Motor neuron (in vitro differentiated cells): ENCODE measurements around the gene ARID1B. TPM values are rescaled to one million over a fixed set of nuclear protein-coding genes. Genes with fewer than 3 reads are reported as not detected.

ENCODE experiments used
- ATAC-seq, 8 experiments: fragments of 200-7000 bp; cut with Tn5 transposase; replicated peaks in 6 of 8; 2 replicates each; pipeline ENCODE4 v1.8.0; 2021; ENCODE audit warnings: mild to moderate bottlenecking in 8 of 8, moderate library complexity in 8 of 8
- H3K27ac ChIP-seq, 2 donors: fragments of 250-450 bp; sonication (Bioruptor Pico); 2 replicates each; pipeline ENCODE4 v1.9.0; 2021; ENCODE audit warnings: antibody characterized with exemption in 2 of 2, mild to moderate bottlenecking in 2 of 2, moderate library complexity in 1 of 2
- H3K4me1 ChIP-seq, 2 donors: fragments of 250-450 bp; sonication (Bioruptor Pico); replicated peaks in 1 of 2; 2 replicates each; pipeline ENCODE4 v1.6.1; 2021; ENCODE audit warnings: antibody characterized with exemption in 2 of 2, mild to moderate bottlenecking in 2 of 2, moderate library complexity in 1 of 2
- H3K4me3 ChIP-seq, 5 donors: fragments of 250-450 bp; sonication (Bioruptor Pico); 2 replicates each; pipeline ENCODE4 v1.9.0; 2021; ENCODE audit warnings: antibody characterized with exemption in 5 of 5, mild to moderate bottlenecking in 5 of 5, moderate library complexity in 4 of 5
- WGBS, 10 experiments: fragments of 450-650 bp; shearing (Covaris generic); methylation state at CpG; one replicate each; pipeline ENCODE4 v1.0.0; 2022; 5-methylcytosine and 5-hydroxymethylcytosine counted together
- in situ Hi-C, 9 experiments: fragments of 400-800 bp; cut with MboI; loops; one replicate each; pipeline ENCODE4 v1.15.0; 2021; ENCODE audit warnings: low sequenced_read_pairs in 9 of 9, low pct_unique_long_range_greater_than_20kb in 2 of 9; ENCODE audit not compliant: unreplicated experiment in 9 of 9
- total RNA-seq, 8 experiments: library from RNA; unstranded; fragments of 300-600 nt; gene quantifications; 2 replicates each; pipeline versions ENCODE4 v1.2.3 to v1.2.4, GENCODE V29; 2022

Gene ARID1B
- total RNA-seq, 8 experiments from 2014 or later: 35.8 to 165 (median 54.9) TPM

- in situ Hi-C loops: no loop called here
- peaks cover 29% of the 10 kb centered on the region in 2 donors for H3K4me1 ChIP-seq
- H3K4me3 ChIP-seq: no peak overlapping the region
- no peak for ATAC-seq
- 70 to 100% (median 93%) methylated on average over 1 to 5 of the region's 5 CpGs for WGBS, 10 experiments
- H3K27ac ChIP-seq: no peak overlapping the region
These were observed 288.2 kb downstream of the ARID1B start for GRCh38 chr6:157065366-157065765.

GRCh38 chr6:157066781-157067491 lies 289.8 kb downstream of the ARID1B start:
- WGBS, 10 experiments: 51 to 100% (median 88%) methylated on average over 1 to 6 of the region's 6 CpGs; no CpG with 5 or more reads in 1 of the 10 experiments
- H3K4me1 ChIP-seq: peaks cover 31 to 45% of the 10 kb centered on the region in 2 donors
- in situ Hi-C loops: no loop called here
- no peak for ATAC-seq
- H3K4me3 ChIP-seq: no peak overlapping the region
- H3K27ac ChIP-seq: no peak overlapping the region

- in situ Hi-C loops: no loop called here
- Histone ChIP-seq H3K4me1 (peaks cover 31 to 48% of the 10 kb centered on the region in 2 donors), H3K4me3 (no peak overlapping the region), H3K27ac (no peak overlapping the region)
- WGBS, 10 experiments: 74 to 98% (median 94%) methylated on average over 2 to 8 of the region's 8 CpGs
- no peak for ATAC-seq
These were observed 290.3 kb downstream of the ARID1B start for GRCh38 chr6:157067507-157067906.

GRCh38 chr6:157068691-157069324 lies 291.6 kb downstream of the ARID1B start:
- WGBS, 10 experiments: 50 to 91% (median 81%) methylated on average over 4 to 7 of the region's 7 CpGs
- peak in 6 of 8 experiments; percentile 17 to 75 (median 45) for ATAC-seq
- H3K4me3 ChIP-seq: no peak overlapping the region
- no peak overlapping the region for H3K27ac ChIP-seq
- in situ Hi-C loops: no loop called here
- H3K4me1 ChIP-seq: peaks cover 31 to 48% of the 10 kb centered on the region in 2 donors

- Histone ChIP-seq H3K27ac (no peak overlapping the region), H3K4me3 (no peak overlapping the region), H3K4me1 (peaks cover 31 to 48% of the 10 kb centered on the region in 2 donors)
- in situ Hi-C loops: no loop called here
- peak in 3 of 8 experiments; percentile 18 to 39 (median 25) for ATAC-seq
- 92 to 100% (median 94%) methylated on average over 1 to 5 of the region's 5 CpGs; no CpG with 5 or more reads in 3 of the 10 experiments for WGBS, 10 experiments
These were observed 292.4 kb downstream of the ARID1B start for GRCh38 chr6:157069585-157069984.

GRCh38 chr6:157070403-157071107 lies 293.4 kb downstream of the ARID1B start:
- in situ Hi-C loops: no loop called here
- H3K27ac ChIP-seq: no peak overlapping the region
- H3K4me3 ChIP-seq: no peak overlapping the region
- 7 to 82% (median 35%) methylated on average over 2 to 8 of the region's 8 CpGs for WGBS, 10 experiments
- ATAC-seq: peak in 5 of 8 experiments; percentile 78 to 85 (median 83)
- H3K4me1 ChIP-seq: peaks cover 31 to 45% of the 10 kb centered on the region in 2 donors

- Histone ChIP-seq H3K4me1 (peaks cover 31 to 44% of the 10 kb centered on the region in 2 donors), H3K27ac (no peak overlapping the region), H3K4me3 (no peak overlapping the region)
- ATAC-seq: no peak
- 80 to 100% (median 90%) methylated on average over 1 to 2 of the region's 2 CpGs; no CpG with 5 or more reads in 1 of the 10 experiments for WGBS, 10 experiments
- in situ Hi-C loops: no loop called here
These were observed 294.9 kb downstream of the ARID1B start for GRCh38 chr6:157072128-157072527.

GRCh38 chr6:157073596-157073995 lies 296.4 kb downstream of the ARID1B start:
- in situ Hi-C loops: no loop called here
- Histone ChIP-seq H3K4me1 (peaks cover 19 to 36% of the 10 kb centered on the region in 2 donors), H3K27ac (no peak overlapping the region), H3K4me3 (no peak overlapping the region)
- WGBS, 10 experiments: 82 to 100% (median 95%) methylated on average over 1 to 3 of the region's 4 CpGs; no CpG with 5 or more reads in 3 of the 10 experiments
- no peak for ATAC-seq

- WGBS, 10 experiments: 13 to 100% (median 100%) methylated on average over 1 of the region's 1 CpG; no CpG with 5 or more reads in 1 of the 10 experiments
- Histone ChIP-seq H3K4me3 (no peak overlapping the region), H3K4me1 (peaks cover 6 to 24% of the 10 kb centered on the region in 2 donors), H3K27ac (no peak overlapping the region)
- in situ Hi-C loops: no loop called here
- no peak for ATAC-seq
These were observed 297.8 kb downstream of the ARID1B start for GRCh38 chr6:157074969-157075368.

GRCh38 chr6:157075549-157076450 lies 298.6 kb downstream of the ARID1B start:
- Histone ChIP-seq H3K4me3 (no peak overlapping the region), H3K27ac (no peak overlapping the region), H3K4me1 (peaks cover 3 to 24% of the 10 kb centered on the region in 2 donors)
- ATAC-seq: peak in 2 of 8 experiments; percentile 28 to 44
- WGBS, 10 experiments: 51 to 100% (median 96%) methylated on average over 1 to 8 of the region's 8 CpGs
- in situ Hi-C loops: no loop called here

- Histone ChIP-seq H3K4me1 (peaks cover 0 to 24% of the 10 kb centered on the region in 2 donors), H3K4me3 (no peak overlapping the region), H3K27ac (no peak overlapping the region)
- no peak for ATAC-seq
- in situ Hi-C loops: no loop called here
These were observed 299.3 kb downstream of the ARID1B start for GRCh38 chr6:157076451-157076822.

- Histone ChIP-seq H3K4me3 (no peak overlapping the region), H3K27ac (no peak overlapping the region), H3K4me1 (peaks cover 0 to 18% of the 10 kb centered on the region in 2 donors)
- WGBS, 10 experiments: 90 to 100% (median 97%) methylated on average over 2 to 7 of the region's 7 CpGs; no CpG with 5 or more reads in 2 of the 10 experiments
- no peak for ATAC-seq
- in situ Hi-C loops: no loop called here
These were observed 300.1 kb downstream of the ARID1B start for GRCh38 chr6:157077251-157077650.
